BLaER1 treated with 17β-estradiol and CSF1 and Interleukin-3, amounts not matched to agents 10 nM and 100 nM (cell line): Measurements from ENCODE around the gene FAM234A.
"Not testable (repeated sequence)": the region's sequence is repeated elsewhere in the genome, so short reads cannot be mapped to it uniquely, and the experiment has no call there.

ENCODE experiments used
- H3K27ac ChIP-seq, 11 experiments: shearing (Covaris generic); formaldehyde crosslinking; 2 replicates each; pipeline ENCODE4 v1.8.1; 2022
- H3K27me3 ChIP-seq, 11 experiments: shearing (Covaris generic); formaldehyde crosslinking; 2 replicates each; pipeline ENCODE4 v1.8.1; 2022
- H3K36me3 ChIP-seq, 11 experiments: shearing (Covaris generic); formaldehyde crosslinking; 2 replicates each; pipeline ENCODE4 v1.8.1; 2022
- H3K4me1 ChIP-seq, 10 experiments: shearing (Covaris generic); formaldehyde crosslinking; 2 replicates each; pipeline ENCODE4 v1.8.1; 2022
- H3K4me2 ChIP-seq, 11 experiments: shearing (Covaris generic); formaldehyde crosslinking; 2 replicates each; pipeline ENCODE4 v1.8.1; 2022
- H3K4me3 ChIP-seq, 10 experiments: shearing (Covaris generic); formaldehyde crosslinking; 2 replicates each; pipeline ENCODE4 v1.8.1; 2022
- H3K9ac ChIP-seq, 11 experiments: shearing (Covaris generic); formaldehyde crosslinking; 2 replicates each; pipeline ENCODE4 v1.8.1; 2022
- H3K9me3 ChIP-seq, 11 experiments: shearing (Covaris generic); formaldehyde crosslinking; replicated peaks in 1 of 11; 2 replicates each; pipeline ENCODE4 v1.8.1; 2022
- H4K20me1 ChIP-seq, 11 experiments: shearing (Covaris generic); formaldehyde crosslinking; 2 replicates each; pipeline ENCODE4 v1.8.1; 2022
- Cebpa-rat ChIP-seq, 11 experiments: shearing (Covaris generic); IDR thresholded peaks; 2 replicates each; pipeline ENCODE4 v1.8.1; 2022

Gene FAM234A

GRCh38 chr16:265002-265529 is 30.4 kb downstream of the FAM234A start:
- Histone ChIP-seq H3K36me3 (peaks cover 41 to 65% (median 55%) of the 10 kb centered on the region in 11 experiments), H4K20me1 (peaks cover 0 to 88% (median 0%) of the 10 kb centered on the region in 11 experiments; a peak in 8 of 22 replicates), H3K4me3 (no peak overlapping the region), H3K4me1 (peaks cover 0 to under 1% (median 0%) of the 10 kb centered on the region in 10 experiments; a peak in 3 of 20 replicates), H3K4me2 (no peak overlapping the region), H3K9me3 (no peaks in the 10 kb centered on the region), H3K9ac (no peak overlapping the region), H3K27ac (no peak overlapping the region), H3K27me3 (no peaks in the 10 kb centered on the region)
- no peak for TF ChIP-seq Cebpa-rat (IDR thresholded peaks at IDR 0.05)

- Histone ChIP-seq H3K4me1 (no peaks in the 10 kb centered on the region), H3K27ac (no peak overlapping the region), H3K9me3 (no peaks in the 10 kb centered on the region), H3K4me3 (no peak overlapping the region), H4K20me1 (peaks cover 0 to 83% (median 0%) of the 10 kb centered on the region in 11 experiments; a peak in 6 of 22 replicates), H3K36me3 (peaks cover 34 to 58% (median 48%) of the 10 kb centered on the region in 11 experiments), H3K4me2 (no peak overlapping the region), H3K27me3 (no peaks in the 10 kb centered on the region), H3K9ac (no peak overlapping the region)
- no peak for TF ChIP-seq Cebpa-rat (IDR thresholded peaks at IDR 0.05)
Observed at GRCh38 chr16:265711-266110, 31.1 kb downstream of the FAM234A start.

- Histone ChIP-seq H3K9ac (no peak overlapping the region), H3K27me3 (no peaks in the 10 kb centered on the region), H3K27ac (no peak overlapping the region), H3K9me3 (no peaks in the 10 kb centered on the region), H4K20me1 (peaks cover 0 to 75% (median 0%) of the 10 kb centered on the region in 11 experiments; a peak in 6 of 22 replicates), H3K4me3 (no peak overlapping the region), H3K4me1 (no peaks in the 10 kb centered on the region), H3K4me2 (no peak overlapping the region), H3K36me3 (peaks cover 26 to 50% (median 40%) of the 10 kb centered on the region in 11 experiments)
- no peak for TF ChIP-seq Cebpa-rat (IDR thresholded peaks at IDR 0.05)
Observed at GRCh38 chr16:266258-267164, 31.9 kb downstream of the FAM234A start.

GRCh38 chr16:267562-267961 is 32.9 kb downstream of the FAM234A start:
- not testable (repeated sequence) for H3K4me3 ChIP-seq, H3K27me3 ChIP-seq, H3K27ac ChIP-seq, H3K4me1 ChIP-seq, H3K9me3 ChIP-seq, H3K4me2 ChIP-seq, H3K9ac ChIP-seq
- Histone ChIP-seq H4K20me1 (peaks cover 0 to 65% (median 0%) of the 10 kb centered on the region in 11 experiments; a peak in 6 of 22 replicates), H3K36me3 (peaks cover 16 to 40% (median 30%) of the 10 kb centered on the region in 11 experiments; a peak in 21 of 22 replicates)

DNA sequence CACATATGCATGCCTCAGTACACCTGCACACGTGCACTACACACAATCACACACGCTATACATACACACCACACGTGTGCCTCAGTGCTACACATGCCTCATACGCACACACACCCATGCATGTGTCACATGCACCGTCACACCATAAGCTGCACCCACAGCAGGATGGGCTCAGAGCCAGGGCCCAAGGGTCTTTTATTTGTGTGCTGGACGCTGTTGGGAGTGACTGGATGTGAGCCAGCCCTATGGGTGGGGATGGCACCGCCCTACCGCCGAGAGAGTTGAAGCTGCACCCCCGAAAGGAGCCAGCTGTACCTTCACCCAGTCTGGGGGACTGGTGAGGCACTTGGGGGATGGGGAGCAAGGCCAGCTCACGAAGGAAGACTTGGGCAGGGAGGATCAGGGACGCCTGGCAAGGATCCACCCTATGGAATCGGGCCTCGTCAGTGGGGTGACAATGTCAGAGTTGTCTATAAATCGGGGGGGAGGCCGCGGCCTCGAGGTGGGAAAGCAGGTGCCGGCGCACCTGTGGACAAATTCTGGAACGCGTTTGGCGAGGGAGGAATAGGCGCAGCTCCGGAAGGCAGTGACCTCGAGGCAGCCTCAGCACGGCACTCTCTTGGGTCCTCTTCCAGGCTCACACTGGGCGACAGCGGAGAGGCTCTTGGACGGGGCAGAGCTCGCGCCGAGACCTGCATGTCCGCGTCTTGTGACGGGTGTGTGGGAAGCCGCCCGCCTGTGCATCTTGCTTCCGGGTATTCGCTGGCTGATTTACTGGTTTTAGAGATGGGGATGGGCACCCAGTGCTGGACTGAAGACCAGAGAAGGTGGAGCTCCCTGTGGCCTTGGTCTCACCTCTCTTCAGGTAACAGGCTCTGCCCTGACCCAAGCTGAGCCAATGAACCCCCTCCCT is 33.8 kb downstream of the FAM234A start:
- no peak overlapping the region for H3K4me3 ChIP-seq
- no peak overlapping the region for H3K27ac ChIP-seq
- no peak overlapping the region for H3K4me2 ChIP-seq
- H3K27me3 ChIP-seq: peaks cover 0 to 7% (median 0%) of the 10 kb centered on the region in 11 experiments; a peak in 3 of 22 replicates
- H3K4me1 ChIP-seq: no peaks in the 10 kb centered on the region
- H3K9me3 ChIP-seq: no peaks in the 10 kb centered on the region
- no peak for TF ChIP-seq Cebpa-rat (IDR thresholded peaks at IDR 0.05)
- H3K36me3 ChIP-seq: peaks cover 11 to 32% (median 21%) of the 10 kb centered on the region in 11 experiments; a peak in 20 of 22 replicates
- no peak overlapping the region for H3K9ac ChIP-seq
- peaks cover 0 to 60% (median 0%) of the 10 kb centered on the region in 11 experiments; a peak in 6 of 22 replicates for H4K20me1 ChIP-seq

DNA sequence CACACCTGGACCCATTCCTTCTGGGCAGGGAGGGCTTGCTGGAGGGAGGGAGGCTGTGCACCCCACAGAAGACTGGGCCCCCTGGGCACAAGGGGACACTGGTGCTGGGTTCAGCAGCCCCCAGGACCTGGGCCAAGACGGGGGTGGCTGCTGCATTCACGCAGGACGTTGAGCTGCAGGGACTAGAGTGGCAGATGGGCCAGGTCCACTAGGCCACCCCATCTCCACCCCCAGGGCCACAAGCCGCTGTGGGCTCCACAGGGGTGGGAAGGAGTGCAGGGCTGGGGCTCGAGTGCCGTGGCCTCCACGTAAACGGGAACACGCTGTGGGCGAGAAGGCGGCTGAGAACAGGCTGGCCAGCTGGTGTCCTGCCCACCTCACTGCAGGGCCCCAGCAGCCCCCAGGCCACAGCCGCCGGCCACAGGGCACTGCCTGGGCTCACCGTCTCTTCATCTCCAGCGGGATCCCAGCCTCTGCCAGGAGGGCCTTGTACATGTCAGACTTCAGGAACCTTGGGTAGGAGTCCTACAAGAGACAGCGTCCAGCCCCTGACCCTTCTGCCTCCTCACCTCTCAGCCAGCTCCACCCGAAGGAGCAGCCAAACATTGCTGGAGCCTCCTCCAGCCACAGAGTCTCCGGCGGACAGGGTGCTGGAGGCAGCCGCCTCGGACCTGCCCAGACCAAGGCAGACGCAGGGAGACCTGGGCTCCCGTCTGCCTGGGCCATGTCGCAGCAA is 34.6 kb downstream of the FAM234A start:
- H3K27me3 ChIP-seq: peaks cover 3 to 14% (median 4%) of the 10 kb centered on the region in 11 experiments
- no peaks in the 10 kb centered on the region for H3K9me3 ChIP-seq
- no peaks in the 10 kb centered on the region for H3K4me1 ChIP-seq
- no peak overlapping the region for H3K9ac ChIP-seq
- H3K4me2 ChIP-seq: no peak overlapping the region
- H3K4me3 ChIP-seq: no peak overlapping the region
- H3K27ac ChIP-seq: no peak overlapping the region
- peaks cover 0 to 52% (median 0%) of the 10 kb centered on the region in 11 experiments; a peak in 7 of 22 replicates for H4K20me1 ChIP-seq
- H3K36me3 ChIP-seq: peaks cover 8 to 23% (median 13%) of the 10 kb centered on the region in 11 experiments; a peak in 19 of 22 replicates
- no peak for TF ChIP-seq Cebpa-rat (IDR thresholded peaks at IDR 0.05)

DNA sequence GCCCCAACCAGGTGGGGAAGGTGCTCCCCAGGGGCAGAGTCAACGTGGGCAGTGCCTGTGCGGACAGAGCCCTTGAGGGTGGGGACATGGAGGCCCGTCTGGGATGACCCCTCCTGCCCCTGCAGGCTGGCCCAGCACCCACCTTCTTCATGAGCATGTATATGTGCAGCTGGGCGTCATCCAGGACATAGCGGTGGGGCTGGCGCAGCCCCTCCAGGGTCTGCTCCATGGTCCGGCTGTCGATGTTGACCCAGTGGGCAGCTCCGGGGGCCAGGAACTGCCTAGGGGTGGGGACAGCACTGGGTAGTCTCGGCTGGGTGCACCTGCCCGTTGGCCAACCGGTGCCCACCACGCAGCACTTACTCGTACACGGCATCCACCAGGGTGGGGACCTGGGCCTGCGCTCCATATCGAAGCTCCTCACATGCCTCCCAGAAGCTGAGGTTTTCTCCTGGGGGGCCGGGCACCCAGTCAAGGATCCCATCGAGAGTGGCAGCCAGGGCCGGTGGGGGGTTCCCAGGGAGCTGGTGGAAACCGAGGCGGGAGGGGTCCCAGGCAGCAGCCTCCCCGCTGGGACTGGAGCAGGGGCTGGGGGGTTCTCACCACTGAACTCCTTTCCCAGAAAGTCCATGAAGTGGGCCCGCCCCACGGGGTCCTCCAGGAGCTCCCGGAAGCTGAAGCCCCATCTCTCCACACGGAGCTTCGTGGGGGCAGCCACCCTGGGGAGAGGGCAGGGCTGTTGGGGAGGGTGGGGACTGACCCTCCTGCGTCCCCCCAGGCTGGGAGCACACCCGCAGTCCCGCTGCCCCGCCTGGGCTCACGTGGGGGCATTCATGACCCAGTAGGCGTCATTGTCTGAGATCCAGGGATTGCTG is 36.0 kb downstream of the FAM234A start:
- no peak overlapping the region for H3K27ac ChIP-seq
- no peak for TF ChIP-seq Cebpa-rat (IDR thresholded peaks at IDR 0.05)
- no peaks in the 10 kb centered on the region for H3K9me3 ChIP-seq
- H3K27me3 ChIP-seq: peaks cover 15 to 28% (median 18%) of the 10 kb centered on the region in 11 experiments
- H3K4me2 ChIP-seq: no peak overlapping the region
- H3K4me1 ChIP-seq: peaks cover 0 to 9% (median 6%) of the 10 kb centered on the region in 10 experiments; a peak in 16 of 20 replicates
- no peak overlapping the region for H3K9ac ChIP-seq
- H3K36me3 ChIP-seq: peaks cover 0 to 9% (median 0%) of the 10 kb centered on the region in 11 experiments; a peak in 6 of 22 replicates
- peaks cover 0 to 42% (median 0%) of the 10 kb centered on the region in 11 experiments; a peak in 8 of 22 replicates for H4K20me1 ChIP-seq
- no peak overlapping the region for H3K4me3 ChIP-seq
